NCI-H1436 treated with DMSO at 0.1 percent for 48 hours (cell line): ENCODE measurements around the gene VPS13D.
"Not testable (repeated sequence)": the region's sequence is repeated elsewhere in the genome, so short reads cannot be mapped to it uniquely, and the experiment has no call there.

Experiments used
- DNase-seq: peaks from one replicate; lab custom pipeline; 2025; lab: John Stamatoyannopoulos, UW

Gene VPS13D

DNA sequence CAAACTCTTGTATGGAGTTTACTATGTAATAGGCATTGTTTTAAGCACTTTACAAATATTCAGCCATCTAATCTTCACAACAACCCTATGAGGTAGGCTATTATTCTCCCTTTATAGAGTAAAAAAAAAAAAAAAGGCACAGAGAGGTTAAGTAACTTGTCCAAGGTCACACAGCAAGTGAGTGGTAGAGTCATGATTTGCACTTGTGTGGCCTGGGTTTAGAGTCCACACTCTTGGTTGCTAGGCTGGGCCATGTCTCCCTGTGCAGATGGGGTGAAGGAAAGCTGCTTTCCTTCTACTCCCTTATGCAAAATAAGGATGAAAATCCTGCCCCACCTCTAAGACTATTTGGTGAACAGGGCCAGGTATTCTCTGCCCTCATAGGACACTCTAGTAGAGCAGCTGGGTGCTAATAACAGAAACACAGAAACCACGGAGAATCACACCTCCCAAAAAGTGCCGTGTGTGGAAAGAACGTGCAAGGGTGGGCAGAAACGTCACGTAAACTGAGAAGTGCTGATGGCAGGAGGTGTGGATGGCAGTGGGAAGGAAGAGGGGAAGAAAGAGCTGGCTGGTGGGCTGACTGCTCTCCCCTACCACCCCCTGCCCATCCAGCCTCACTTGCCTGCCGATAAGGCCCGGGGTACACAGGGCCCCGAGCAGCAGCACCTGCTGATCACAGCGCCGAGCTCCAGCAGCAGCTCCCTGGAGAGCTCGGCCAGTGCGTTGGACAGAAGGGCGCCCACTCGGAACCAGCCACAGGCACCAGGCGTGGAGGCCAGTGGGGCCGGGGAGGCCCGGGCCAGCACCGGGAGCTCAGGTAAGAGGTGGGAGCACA, 28.3 kb upstream of the VPS13D start:
- no peak for DNase-seq

DNA sequence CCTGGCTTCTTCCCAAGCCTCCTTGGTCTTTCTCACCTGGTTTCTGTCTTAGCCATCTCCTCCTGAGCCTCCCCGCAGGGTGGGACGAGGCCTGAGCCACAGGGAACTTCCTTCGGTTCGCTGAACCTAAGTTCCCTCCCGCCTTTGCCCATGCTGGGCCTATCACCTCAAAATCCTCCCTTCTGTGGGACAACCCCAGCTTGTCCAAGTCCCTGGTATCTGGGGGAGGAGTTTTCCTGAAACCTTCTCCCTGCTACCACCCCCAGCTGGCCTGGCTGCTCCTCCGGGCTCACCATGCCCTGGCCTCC, 27.7 kb upstream of the VPS13D start:
- DNase-seq = no peak

DNA sequence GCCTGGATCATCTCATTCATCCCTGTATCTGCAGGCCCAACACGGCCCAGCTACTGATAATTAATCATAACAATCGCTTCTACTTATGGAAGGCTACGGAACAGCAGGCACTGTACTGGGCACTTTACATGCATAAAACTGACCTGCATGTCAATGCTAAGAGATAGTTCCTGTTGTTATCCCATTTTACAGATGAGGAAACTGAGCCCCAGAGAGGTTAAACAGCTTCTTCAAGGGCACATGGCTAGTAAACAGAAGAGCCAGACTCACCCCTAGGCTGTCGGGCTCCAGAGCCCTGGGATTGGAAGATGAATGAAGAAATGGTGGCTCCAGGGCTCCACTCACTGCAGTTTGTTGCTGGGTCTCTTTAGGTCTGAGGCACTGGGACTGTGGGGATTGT, 27.3 kb upstream of the VPS13D start:
- no peak for DNase-seq

DNA sequence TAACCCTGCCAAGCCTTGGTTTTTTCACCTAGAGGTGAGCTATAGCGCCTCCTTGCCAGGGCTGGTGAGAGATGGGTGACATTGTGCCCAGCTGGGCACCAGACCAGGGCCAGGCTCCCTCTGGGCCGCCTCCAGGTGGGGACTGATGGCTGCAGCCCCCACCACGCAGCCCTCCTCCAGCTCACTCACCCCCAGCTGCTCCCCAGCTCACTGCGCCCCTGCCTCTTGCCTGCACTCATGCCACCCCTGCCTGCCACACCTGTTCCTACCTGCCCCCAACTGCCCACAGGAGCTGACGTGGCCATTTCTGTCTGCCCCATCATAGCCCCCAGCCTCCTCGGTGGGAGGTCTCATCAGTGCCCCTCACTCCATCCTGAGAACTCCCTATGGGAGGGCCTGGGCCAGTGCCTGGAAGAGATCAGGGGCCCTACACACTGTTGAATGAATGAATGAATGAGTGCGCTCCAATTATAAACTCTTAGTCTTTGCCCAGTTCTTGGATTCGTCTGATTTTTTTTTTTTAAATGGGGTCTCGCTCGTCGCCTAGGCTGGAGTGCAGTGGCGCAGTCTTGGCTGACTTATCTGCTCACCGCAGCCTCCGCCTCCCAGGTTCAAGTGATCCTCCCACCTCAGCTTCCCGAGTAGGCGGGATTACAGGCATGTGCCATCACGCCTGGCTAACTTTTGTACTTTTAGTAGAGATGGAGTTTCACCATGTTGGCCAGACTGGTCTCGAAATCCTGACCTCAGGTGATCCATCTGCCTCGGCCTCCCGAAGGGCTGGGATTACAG, 26.4 kb upstream of the VPS13D start:
- no peak for DNase-seq

DNA sequence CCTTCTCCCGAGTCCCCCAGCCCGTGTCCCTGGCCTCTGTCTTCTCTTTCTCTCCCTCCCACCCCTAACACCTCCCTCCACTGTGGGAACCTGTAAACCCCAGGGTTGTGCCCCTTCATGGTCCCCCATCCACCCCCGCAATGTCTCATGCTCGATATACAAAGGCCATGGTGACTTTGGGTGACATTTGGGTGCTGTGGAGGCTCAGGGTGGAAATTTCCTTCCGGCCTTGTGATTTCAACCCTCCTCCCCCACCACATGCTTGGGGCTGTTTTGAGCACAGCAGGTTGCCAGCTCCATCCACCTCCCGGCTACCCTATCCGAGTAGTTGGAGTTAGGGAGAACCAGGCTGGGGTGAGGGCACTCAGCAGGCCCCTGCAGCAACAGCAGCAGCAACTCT, 25.7 kb upstream of the VPS13D start:
- no peak for DNase-seq

DNA sequence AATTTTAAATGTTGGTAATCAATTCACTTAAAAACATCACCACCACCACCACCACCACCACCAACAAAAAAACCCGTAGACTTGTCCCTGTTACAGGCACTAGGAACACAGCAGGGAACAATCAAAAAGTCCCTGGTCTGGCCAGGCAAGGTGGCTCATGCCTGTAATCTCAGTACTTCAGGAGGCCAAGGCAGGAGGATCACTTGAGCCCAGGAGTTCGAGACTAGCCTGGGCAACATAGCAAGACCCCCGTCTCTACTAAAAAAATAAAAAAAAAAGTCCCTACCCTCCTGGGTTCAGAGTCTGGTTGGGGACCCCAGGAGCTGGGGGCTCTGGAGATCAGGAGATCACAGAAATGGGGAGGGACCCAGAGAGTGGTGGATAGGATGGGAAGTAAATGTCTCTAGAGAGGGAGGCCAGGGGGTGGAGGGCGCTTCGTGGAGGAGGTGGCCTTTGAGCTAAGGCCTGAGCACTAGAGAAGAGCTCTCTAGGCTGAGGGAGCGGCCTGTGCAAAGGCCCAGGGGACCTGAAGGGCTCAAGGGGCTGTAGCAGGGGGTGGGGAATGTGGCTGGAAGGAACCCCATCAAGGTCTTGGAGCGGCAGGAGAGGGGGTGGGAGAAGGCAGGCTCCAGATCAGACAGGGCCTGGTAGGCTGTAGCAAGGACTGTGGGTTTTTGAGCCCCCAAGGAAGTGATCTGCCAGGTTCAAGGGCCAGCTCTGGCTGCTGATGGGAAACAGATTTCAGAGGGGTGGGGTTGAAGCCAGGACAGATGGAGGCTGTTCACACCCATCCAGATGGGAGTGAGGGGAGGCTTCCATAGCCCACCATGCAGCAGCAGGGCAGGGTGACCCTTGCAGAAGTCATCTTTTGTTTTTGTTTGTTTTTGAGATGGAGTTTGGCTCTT, 24.8 kb upstream of the VPS13D start:
- no peak for DNase-seq

DNA sequence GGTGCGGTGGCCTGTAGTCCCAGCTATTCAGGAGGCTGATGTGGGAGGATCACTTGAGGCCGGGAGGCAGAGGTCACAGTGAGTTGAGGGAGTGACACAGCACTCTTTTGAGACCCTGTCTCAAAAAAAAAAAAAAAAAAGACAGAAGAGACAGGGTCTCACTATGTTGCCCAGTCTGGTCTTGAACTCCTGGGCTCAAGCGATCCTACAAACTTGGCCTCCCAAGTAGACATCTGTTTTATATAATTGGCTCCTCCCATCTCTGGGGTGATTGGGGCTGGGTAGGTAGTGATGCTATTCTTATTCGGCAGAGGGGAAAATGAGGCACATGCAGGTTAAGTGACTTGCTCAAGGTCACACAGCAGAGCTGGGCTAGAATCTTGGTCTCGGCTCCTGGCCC, 23.6 kb upstream of the VPS13D start:
- DNase-seq = no peak

DNA sequence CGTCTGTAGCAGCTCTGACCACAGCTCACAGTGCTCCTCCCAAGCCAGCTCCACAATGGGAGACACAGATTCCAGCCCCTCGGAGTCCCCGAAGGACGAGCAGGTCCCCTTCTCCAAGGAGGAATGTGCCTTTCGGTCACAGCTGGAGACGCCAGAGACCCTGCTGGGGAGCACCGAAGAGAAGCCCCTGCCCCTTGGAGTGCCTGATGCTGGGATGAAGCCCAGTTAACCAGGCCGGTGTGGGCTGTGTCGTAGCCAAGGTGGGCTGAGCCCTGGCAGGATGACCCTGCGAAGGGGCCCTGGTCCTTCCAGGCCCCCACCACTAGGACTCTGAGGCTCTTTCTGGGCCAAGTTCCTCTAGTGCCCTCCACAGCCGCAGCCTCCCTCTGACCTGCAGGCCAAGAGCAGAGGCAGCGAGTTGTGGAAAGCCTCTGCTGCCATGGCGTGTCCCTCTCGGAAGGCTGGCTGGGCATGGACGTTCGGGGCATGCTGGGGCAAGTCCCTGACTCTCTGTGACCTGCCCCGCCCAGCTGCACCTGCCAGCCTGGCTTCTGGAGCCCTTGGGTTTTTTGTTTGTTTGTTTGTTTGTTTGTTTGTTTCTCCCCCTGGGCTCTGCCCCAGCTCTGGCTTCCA, 22.9 kb upstream of the VPS13D start:
- DNase-seq = no peak

DNA sequence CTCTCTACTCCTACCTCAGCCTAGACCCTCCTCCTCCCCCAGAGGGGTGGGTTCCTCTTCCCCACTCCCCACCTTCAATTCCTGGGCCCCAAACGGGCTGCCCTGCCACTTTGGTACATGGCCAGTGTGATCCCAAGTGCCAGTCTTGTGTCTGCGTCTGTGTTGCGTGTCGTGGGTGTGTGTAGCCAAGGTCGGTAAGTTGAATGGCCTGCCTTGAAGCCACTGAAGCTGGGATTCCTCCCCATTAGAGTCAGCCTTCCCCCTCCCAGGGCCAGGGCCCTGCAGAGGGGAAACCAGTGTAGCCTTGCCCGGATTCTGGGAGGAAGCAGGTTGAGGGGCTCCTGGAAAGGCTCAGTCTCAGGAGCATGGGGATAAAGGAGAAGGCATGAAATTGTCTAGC, 21.6 kb upstream of the VPS13D start:
- DNase-seq = no peak

DNA sequence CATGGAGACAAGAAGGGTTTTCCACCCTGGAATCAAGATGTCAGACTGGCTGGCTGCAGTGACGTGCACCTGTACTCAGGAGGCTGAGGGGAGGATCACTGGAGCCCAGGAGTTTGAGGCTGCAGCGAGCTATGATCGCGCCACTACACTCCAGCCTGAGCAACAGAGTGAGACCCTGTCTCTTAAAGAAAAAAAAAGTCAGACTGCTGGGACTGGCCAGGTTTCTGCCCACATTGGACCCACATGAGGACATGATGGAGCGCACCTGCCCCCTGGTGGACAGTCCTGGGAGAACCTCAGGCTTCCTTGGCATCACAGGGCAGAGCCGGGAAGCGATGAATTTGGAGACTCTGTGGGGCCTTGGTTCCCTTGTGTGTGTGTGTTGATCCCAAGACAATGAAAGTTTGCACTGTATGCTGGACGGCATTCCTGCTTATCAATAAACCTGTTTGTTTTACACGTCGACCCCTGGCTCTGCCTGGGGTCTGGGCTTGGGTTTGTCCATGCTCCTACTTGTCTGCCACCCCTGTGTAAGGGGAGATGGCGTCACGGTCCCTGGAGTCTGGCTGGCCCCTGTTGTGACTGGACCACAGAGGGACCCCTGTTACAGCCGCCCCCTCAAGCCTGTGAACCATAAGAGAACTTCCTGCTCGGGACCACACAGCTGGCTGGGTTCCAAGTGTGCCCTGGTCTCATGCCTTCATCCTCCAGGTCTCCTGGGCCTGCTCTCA, 20.9 kb upstream of the VPS13D start:
- no peak for DNase-seq

DNA sequence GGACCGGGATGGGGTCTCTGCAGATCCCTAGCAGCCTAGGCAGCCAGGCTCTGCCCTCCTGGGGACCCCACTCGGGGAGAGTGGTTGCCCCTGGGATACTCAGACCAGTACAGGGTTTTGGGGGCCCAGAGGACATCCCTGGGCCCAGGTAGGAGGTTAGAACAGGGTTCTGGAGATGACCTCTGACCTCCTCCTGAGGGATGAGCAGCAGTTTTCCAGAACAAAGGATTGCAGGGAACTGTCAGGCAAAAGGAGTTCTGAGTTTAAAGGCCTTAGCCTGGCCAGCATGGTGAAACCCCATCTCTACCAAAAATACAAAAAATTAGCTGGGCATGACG, 20.4 kb upstream of the VPS13D start:
- no peak for DNase-seq

DNA sequence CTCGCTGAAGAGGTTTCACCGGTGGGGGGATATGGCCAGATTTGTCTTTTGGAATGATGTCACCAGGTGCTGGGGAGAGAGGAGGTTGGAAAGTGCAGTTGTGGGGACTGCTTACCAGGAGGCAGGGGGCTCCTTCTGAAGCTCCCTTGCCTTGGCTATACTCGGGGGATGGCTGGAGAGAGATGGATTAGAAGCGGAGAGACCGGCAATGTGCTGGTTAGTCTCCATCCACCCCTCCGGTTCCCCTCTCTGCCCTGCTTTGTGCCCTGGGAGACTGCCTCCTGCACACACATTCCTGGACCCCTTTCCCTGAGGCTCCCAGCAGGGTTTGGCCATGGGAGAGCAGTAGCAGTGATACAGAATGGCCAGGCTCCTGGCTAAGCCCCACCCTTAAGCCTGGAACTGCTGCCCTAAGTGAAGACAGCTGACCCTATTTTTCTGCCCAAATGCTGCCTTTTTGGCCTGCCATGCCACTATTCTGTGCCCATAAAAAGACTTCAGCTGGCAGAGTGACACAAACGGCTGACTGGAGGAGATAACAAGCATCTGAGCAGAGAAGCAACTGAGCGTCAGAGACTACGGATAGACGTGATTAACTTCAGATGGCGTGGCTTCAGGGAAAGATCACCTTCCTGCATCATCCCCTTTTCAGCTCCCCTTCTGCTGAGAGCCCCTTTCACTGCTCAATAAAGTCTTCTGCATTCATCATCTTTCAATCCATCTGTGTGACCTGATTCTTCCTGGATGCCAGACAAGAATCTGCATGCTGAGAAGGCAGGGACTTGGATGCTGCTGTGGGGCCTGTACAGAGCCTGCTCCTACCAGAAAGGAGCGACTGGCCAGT, 14.5 kb upstream of the VPS13D start:
- DNase-seq = no peak

DNA sequence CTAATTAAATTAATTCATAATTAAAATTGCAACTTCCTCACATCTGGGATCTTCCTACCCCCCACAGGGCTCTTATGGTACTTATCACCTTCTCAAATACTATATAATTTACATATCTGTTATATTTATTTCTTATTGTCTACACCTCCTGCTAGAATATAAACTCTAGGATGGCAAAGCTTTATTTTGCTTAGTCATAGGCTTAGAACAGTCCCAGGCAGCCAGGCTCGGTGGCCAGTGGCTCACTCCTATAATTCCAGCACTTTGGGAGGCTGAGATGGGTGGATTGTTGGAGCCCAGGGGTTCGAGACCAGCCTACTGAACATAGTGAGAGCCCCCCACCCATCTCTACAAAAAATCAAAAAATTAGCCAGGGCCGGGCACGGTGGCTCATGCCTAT, 10.0 kb upstream of the VPS13D start:
- DNase-seq = no peak

DNA sequence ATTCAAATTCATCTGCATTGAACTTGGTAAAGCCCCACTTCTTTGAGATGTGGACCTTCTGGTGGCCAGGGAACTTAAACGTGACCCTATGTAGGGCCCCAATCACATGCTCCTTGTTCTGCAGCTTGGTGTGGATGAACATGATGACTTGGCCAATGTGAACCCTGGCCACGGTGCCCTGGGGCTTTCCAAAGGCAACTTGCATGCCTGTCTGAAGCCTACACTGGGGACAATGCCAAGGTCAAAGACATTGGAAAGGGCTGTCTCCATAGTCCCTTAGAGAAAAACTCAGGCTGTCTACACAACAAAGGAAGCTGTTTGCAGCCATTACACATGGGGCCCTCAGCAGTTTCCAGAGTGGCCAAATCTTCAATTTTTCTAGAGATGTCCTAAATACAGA, 8.9 kb upstream of the VPS13D start:
- no peak for DNase-seq

DNA sequence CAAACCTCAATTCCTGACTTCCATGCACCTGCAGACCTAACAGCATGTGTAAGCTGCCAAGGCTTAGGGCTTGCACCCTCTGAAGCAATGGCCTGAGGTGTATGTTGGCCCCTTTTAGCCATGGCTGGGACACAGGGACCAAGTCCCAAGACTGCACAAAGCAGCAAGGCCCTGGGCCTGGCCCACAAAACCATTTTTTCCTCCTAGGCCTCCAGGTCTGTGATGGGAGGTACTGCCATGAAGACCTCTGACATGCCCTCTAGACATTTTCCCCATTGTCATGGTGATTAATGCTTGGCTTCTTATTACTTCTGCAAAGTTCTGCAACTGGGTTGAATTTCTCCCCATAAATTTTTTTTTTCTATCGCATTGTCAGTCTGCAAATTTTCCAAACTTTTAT, 7.1 kb upstream of the VPS13D start:
- DNase-seq = not testable (repeated sequence)

DNA sequence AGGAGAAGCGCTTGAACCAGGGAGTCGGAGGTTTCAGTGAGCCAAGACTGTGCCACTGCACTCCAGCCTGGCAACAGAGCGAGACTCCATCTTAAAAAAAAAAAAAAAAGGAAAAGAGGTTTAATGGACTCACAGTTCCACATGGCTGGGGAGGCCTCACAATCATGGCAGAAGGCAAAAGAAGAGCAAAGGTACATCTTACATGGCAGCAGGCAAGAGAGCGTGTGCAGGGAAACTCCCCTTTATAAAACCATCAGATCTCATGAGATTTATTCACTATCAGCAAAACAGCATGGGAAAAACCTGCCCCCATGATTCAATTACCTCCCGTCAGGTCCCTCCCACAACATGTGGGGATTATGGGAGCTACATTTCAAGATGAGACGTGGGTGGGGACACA, 5.7 kb upstream of the VPS13D start:
- not testable (repeated sequence) for DNase-seq

DNA sequence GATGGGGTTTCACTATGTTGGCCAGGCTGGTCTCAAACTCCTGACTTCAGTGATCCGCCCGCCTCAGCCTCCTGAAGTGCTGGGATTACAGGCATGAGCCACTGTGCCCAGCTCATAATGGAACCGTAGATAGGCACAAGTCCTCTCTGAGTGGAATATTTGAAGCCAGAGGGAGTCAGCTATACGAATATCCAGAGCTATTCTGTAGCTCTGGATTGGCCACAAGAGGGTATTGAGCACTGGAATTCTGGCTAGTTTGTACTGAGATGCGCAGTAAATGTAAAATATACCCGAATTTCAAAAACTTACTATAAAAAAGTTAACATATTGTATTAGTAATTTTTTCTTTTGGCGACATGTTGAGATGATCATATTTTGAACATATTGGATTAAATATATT, 851 bp upstream of the VPS13D start:
- DNase-seq = no peak

DNA sequence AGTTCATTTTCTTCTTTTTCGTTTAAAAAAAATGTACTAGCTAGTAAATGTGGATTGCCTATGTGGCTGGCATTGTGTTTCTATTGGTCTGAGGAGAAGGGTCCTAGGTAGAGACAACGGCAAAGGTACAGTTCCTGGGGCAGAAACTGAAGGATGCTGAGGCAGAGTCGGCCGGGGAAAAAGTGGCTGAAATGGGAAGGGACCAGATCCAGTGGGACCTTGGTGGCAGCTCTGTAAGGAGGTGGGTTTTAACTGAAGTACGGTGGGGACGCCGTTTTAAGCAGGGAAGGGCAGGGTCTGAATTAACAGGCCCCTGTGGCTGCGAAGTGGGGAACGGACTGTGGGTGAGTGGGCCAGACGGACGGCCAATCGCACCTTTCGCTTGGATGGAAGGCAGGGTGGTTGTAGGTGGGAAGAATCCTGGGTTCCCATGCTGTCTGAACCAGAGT, 420 bp upstream of the VPS13D start:
- DNase-seq = no peak

DNA sequence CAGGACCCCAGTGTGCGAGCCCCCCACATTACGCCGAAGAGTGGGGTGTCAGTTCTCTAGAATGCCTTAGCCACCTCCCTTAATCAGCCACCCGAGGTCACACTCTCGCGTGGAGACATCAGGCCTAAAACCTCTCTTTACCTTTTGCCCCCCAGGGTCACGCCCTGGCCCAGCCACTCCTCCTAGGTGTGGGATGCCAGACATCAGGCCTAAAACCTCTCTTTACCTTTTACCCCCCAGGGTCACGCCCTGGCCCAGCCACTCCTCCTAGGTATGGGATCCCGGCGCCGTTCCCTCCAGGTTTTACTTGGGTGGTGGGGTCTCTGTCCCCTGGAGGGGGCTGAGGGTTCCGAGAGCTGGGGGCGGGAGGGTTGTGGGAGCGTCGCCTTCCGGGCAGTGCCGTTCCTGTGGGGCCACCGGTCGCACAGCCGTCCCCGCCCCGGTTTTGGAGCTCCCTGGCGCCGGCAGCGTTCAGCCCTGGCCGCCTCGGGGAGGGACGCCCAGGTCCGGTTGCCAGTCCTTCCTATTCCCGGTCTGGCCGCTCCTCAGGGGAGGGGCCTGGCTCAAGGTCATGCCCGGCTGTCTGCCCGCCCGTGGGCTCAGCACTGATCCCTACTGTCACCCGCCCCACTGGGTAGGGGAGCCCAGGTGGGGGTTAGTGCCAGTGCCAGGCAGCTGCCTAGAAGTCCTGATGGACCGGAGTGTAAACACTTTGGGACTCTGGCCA, 882 bp downstream of the VPS13D start:
- DNase-seq = no peak

DNA sequence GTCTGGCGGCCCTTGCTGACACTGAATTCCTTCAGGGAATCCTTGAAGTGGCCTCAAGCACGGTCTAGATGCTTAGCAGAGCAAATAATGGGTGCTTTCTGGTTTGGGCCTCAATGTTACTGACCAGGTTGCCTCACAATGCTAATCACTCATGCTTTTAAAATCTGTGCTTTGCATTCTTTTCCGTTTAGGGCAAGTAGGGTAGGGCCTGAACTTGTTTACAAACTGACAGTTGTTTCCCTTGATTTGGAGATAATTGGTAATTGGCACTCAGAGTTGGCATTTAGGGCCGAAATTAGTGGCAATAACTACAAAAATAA, 1.4 kb downstream of the VPS13D start:
- DNase-seq = no peak
